Measurements from ENCODE around the gene MIF4GD.

DNA sequence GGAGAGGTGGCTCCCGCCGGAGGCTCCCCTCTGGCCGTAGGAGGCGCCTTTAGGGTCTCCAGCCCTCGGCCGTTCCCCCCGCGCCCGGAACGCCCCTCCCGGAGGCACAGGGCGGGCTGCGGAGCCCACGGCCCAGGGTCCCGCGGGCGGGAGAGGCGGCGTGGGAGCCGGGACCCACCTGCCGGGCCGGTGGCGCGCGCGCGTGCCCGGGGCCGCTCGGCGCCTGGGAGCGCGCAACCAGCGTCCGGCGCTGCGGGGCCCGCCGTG lies at the start of gene MIF4GD:
- TF ChIP-seq, protein P1, sequence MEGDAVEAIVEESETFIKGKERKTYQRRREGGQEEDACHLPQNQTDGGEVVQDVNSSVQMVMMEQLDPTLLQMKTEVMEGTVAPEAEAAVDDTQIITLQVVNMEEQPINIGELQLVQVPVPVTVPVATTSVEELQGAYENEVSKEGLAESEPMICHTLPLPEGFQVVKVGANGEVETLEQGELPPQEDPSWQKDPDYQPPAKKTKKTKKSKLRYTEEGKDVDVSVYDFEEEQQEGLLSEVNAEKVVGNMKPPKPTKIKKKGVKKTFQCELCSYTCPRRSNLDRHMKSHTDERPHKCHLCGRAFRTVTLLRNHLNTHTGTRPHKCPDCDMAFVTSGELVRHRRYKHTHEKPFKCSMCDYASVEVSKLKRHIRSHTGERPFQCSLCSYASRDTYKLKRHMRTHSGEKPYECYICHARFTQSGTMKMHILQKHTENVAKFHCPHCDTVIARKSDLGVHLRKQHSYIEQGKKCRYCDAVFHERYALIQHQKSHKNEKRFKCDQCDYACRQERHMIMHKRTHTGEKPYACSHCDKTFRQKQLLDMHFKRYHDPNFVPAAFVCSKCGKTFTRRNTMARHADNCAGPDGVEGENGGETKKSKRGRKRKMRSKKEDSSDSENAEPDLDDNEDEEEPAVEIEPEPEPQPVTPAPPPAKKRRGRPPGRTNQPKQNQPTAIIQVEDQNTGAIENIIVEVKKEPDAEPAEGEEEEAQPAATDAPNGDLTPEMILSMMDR (IDR thresholded peaks at IDR 0.05; ENCODE audit: poor library complexity): no peak
- TF ChIP-seq EZH2 (IDR thresholded peaks at IDR 0.05; ENCODE audit: borderline replicate concordance) (no peak), EZH2phosphoT487 (IDR thresholded peaks at IDR 0.05; ENCODE audit: low read depth, severe bottlenecking, unreplicated experiment) (no peak)
